Activated T-cell treated with anti-CD3 and anti-CD28 coated beads, Interleukin-2, amount 50 U/mL, for 1 hour (primary cell): Measurements from ENCODE around the gene NKAIN2.
"Not testable (repeated sequence)": the region's sequence is repeated elsewhere in the genome, so short reads cannot be mapped to it uniquely, and the experiment has no call there.

Source experiments
- DNase-seq: peaks from one replicate; pipeline ENCODE4 v3.0.0-alpha.2; 2020

Gene NKAIN2

GRCh38 chr6:124123617-124124209 is 320.0 kb downstream of the NKAIN2 start:
- no peak for DNase-seq

- no peak for DNase-seq
Observed at GRCh38 chr6:124131259-124131658, 327.6 kb downstream of the NKAIN2 start.

DNA sequence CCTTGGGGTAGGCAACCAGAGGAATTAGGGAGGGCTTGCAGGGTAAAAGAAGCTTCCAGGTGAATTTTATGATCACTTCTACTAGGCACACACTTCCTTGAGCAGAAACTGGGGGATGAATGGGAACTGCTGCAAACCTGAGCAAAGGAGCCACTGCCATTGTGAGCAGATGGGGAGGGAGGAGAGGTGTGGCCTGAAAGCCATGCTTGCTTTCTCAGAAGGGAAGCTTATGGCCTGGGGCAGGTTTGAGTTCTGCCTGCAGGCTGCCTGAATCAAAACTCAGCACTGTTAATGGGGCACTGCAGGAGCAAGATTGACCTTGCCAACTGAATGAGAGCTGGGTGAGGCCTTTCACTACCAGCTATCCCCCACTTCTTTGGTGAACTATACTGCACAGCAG is 328.1 kb downstream of the NKAIN2 start:
- no peak for DNase-seq

DNA sequence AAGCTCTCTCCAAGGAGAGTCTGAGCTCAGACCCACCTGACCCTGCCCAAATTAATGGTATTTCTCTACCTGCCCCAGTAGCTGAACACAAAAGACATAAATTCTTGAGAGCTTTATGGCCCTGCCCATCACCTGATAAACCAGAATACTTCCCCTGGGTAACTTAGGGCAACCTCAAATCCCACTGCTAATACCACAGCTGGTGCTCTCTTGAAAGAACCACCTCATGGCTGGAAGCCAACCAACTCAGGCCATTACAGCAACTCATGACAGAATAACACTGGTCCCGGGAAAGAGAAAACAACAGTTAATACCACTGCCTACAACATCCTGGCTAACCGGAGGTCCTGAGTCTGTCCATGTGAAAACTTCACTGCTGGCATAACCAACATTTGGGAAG is 328.6 kb downstream of the NKAIN2 start:
- DNase-seq, result no peak

DNA sequence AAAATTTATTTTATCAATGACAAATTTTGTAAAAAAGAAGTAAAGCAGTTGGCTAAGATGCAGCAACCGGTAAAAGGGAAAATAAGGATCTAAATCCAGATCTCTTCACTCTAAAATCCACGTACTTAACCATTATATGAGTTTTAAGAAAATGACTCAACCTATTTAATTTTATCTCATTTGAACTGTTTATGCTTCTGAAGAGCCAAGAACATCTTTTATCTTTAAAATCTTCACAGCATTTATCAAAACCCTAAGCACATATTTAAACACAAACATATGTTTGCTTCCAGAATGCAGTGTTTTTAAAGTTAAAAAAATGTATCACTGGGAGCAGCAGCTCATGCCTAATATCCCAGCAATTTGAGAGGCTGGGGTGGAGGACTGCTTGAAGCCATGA is 339.2 kb downstream of the NKAIN2 start:
- DNase-seq, result no peak

DNA sequence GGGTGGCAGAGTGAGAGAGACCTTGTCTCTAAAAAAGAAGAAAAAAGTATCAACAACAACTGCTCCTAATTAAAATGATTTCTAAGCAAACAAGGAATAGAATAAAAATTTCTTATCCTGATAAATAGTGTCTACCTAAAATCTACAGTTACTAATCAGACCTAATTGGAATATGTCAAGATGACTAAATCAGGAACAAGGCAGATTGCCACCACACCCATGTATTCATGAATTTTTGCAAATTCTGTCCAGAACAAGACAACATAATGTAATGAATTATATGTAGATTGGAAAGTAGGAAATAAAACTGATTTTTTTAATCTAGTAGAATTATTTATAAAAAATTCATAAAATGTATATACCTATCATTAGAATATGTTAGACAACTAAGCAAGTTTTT is 339.8 kb downstream of the NKAIN2 start:
- no peak for DNase-seq

GRCh38 chr6:124147621-124148020 is 344.0 kb downstream of the NKAIN2 start:
- no peak for DNase-seq

DNA sequence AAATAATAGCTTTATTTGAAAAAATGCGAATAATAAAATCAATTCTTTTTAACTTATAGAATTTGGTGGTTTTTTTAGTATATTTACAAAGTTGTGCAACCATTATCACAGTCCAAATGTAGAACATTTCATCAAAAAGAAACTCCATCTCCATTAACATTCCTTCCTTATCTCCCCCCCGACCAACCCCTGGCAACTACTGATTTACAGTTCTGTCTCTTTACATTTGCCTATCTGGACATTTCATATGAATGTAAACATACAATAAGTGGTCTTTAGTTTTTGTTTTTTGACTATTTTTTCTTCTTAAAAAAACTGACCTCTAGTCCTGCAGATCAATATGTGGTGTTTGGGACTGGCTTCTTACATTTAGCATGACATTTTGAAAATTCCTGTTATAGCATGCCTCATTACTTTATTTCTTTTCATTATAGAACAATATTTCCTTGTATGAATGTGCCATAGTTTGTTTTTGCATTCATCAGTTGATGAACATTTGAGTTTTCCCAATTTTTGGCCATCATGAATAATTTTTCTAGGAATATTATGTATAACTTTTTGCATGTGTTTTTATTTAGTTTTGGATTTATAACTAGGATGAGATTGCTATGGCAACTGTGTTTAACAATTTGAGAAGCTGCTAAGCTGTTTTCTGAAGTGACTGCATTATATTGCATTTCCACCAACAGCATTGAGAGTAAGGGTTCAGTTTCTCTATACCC is 344.7 kb downstream of the NKAIN2 start:
- DNase-seq, result no peak

DNA sequence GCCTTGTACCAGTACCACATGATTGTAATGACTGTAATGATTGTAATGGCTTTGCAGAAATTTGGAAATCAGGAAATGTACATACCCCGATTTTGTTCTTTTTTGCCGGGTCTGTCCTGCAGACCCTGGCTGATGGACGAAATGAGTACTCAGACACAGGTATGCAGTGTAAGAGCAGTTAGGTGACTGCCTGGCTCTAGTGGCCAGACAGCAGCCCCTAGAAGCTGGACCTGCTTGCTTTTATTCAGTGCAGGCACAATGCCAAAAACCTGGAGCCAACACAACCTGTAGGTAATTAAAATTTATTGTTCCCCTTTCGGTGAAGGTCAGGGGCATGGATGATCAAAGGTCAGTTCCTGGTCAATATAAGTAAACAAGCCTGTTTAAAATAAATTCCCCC is 346.0 kb downstream of the NKAIN2 start:
- DNase-seq, result no peak

DNA sequence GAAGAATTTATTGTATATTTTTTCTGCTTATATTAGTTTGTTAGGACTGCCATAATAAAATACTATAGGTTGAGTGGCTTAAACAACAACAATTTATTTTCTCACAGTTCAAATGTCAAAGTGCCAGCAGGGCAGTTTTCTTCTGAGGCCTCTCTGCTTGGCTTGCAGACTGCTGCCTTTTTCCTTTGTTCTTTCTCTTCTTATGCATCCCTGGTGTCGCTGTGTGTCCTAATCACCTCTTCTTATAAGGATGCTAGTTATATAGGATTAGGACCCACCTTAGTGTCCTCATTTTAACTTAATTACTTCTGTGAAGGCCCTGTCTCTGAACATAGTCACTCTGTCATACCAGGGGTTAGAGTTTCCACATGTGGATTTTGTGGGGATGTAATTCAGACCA is 354.4 kb downstream of the NKAIN2 start:
- DNase-seq, result no peak

DNA sequence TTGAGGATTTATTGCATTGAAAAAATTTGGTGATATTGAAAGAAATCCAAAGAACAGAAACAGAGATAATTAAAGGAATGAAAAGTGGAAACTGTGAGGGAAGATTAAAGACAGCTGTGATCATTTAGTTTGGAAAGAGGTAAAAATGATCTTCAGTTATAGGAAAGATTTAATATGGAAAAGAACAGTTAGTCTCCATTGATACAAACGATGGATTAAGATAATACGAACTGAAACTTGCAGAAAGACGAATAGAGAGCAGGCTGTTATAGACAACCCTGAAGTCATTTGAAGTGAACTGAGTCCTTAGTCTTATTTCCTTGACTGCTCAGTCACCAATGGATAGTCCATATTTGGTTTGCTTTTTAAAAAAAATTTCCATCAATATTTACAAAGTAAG is 360.0 kb downstream of the NKAIN2 start:
- no peak for DNase-seq

- no peak for DNase-seq
Observed at GRCh38 chr6:124164343-124164742, 360.7 kb downstream of the NKAIN2 start.

DNA sequence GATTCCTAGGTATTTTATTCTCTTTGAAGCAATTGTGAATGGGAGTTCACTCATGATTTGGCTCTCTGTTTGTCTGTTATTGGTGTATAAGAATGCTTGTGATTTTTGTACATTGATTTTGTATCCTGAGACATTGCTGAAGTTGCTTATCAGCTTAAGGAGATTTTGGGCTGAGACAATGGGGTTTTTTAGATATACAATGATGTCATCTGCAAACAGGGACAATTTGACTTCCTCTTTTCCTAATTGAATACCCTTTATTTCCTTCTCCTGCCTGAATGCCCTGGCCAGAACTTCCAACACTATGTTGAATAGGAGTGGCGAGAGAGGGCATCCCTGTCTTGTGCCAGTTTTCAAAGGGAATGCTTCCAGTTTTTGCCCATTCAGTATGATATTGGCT is 363.6 kb downstream of the NKAIN2 start:
- DNase-seq, result not testable (repeated sequence)

DNA sequence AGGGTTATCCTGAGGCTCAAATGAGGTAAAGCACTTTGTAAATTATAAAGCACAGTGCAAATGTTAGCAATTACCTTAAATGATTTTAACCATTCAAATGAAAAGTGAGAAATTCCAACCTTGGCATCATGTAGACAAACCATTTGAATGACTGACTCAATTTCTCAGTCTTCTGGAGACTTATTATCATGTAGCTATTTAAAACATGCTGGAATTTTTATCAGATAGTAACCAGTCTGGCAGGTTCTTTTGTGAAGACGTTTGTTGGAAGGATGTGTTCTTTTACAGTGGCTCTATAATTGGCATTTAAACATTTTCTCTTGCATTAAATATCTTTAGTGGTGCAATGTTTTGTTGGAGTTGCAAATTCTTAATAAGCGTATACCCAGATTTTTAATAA is 386.6 kb downstream of the NKAIN2 start:
- DNase-seq, result no peak

GRCh38 chr6:124193132-124193531 is 389.5 kb downstream of the NKAIN2 start:
- no peak for DNase-seq

- no peak for DNase-seq
Observed at GRCh38 chr6:124197148-124197547, 393.5 kb downstream of the NKAIN2 start.

- DNase-seq, result no peak
Observed at GRCh38 chr6:124199286-124199685, 395.6 kb downstream of the NKAIN2 start.

DNA sequence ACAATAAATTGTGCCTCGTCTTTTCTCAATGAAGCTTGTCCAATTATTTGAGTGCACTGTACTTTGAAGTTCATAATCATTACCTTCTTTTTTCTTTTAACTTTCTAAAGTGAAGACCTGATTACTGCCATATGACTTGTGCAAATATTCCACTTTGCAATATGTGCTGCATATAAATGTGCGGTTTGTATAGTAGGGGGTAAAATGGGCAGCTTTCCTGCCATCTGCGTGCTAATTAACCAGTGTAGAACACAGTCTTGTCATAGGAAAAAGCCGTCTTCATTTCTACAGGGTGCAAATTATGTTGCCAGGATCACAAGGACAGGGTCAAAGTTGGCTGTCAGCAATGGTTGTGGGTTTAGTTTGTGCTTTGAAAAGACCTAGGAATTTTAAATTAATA is 397.0 kb downstream of the NKAIN2 start:
- no peak for DNase-seq

GRCh38 chr6:124203101-124203811 is 399.6 kb downstream of the NKAIN2 start:
- no peak for DNase-seq

GRCh38 chr6:124203812-124204167 is 400.1 kb downstream of the NKAIN2 start:
- no peak for DNase-seq

DNA sequence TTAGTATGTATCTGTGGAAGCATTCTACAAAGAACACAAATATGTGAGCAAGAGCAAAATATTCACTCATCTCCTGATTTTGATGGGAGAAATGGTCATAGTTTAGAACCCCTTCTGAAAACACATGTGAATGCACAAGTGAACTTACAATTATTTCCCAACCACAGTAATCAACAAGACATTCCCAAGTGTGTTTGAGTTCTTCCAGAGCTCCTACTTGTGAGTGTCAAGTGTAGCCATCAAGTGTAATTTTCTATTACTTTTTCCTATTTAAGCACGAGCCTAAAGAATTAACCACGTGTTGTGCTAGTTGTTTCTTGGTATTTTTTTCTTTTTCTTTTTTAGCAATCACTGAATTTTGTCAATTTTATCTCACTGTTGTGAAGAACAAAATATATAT is 402.3 kb downstream of the NKAIN2 start:
- DNase-seq, result no peak

- DNase-seq, result no peak
Observed at GRCh38 chr6:124223611-124224345, 420.1 kb downstream of the NKAIN2 start.

DNA sequence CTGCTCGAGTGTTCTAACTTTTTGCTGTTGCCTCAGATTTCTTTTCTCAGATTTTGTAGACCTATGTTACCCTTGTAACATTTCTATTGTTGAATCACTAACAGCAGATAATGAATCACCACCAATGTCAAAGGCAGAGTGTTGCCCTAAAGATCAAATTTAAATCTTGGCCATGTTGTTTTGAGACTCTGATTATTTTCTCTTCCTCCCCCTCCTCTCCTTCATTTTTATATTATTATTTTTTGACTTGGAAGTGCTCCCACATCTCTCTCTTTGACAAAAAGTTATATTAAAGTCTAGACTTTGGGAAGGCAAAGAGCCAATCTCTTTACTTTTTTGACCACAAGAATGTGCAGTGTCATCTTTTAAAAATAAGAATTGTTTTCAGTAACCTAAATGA is 422.7 kb downstream of the NKAIN2 start:
- no peak for DNase-seq

- no peak for DNase-seq
Observed at GRCh38 chr6:124233221-124233620, 429.6 kb downstream of the NKAIN2 start.
